Stimulated activated naive CD8-positive, alpha-beta T cell treated with anti-CD3 and anti-CD28 coated beads, Interleukin-15, Interleukin-2, amounts not matched to agents 100 U/mL and 50 U/mL, for 24 hours (primary cell): ENCODE results near the gene ARMC5.
"Not testable (repeated sequence)": the region's sequence is repeated elsewhere in the genome, so short reads cannot be mapped to it uniquely, and the experiment has no call there.

Experiments
- ATAC-seq: fragments of 150-1000 bp; cut with Tn5 transposase; one replicate; pipeline ENCODE4 v1.10.0; 2021
- DNase-seq: peaks from one replicate; pipeline ENCODE4 v3.0.0; 2021

ARMC5 gene

DNA sequence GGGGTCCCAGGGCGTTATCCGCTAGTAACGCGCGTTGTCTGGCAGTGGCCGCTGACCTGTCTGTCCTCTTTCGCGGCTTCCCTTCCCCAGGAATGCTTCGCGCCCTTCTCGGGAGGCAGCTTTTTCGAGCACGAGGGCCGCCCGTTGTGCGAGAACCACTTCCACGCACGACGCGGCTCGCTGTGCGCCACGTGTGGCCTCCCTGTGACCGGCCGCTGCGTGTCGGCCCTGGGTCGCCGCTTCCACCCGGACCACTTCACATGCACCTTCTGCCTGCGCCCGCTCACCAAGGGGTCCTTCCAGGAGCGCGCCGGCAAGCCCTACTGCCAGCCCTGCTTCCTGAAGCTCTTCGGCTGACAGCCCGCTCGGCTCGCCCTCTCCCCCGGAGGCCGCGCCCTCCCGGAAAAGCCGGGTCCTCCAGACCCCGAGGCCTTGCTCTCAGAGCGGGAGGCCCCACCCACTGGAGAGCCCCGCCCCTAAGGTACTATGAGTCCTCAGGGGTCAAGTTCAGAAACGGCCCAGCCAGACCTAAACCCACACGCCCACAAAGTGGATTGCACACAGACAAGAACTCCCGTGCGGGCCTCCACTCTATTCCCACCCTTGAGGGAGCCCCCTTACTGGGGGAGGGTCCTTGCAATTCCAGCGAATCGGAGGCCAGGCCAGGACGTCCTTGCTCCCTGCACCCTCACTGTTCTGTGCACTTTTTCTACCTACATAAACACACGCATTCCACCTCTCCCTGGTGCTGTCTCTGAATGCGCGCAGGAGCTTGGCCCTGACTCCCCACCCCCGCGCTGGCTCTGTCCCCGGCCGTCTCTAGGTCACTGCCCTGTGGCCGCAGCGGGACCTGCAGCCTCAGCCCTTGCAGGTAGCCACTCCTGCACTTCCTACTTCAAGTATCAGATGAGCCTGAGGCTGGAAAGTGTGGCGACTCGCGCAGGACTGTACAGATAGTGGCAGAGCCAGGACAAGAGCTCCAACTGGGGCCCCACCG, 18.2 kb downstream of the ARMC5 start:
- ATAC-seq (peak; percentile 29), DNase-seq (peak; percentile 66)

GRCh38 chr16:31478956-31479355, 19.7 kb downstream of the ARMC5 start:
- no peak for ATAC-seq
- no peak for DNase-seq

DNA sequence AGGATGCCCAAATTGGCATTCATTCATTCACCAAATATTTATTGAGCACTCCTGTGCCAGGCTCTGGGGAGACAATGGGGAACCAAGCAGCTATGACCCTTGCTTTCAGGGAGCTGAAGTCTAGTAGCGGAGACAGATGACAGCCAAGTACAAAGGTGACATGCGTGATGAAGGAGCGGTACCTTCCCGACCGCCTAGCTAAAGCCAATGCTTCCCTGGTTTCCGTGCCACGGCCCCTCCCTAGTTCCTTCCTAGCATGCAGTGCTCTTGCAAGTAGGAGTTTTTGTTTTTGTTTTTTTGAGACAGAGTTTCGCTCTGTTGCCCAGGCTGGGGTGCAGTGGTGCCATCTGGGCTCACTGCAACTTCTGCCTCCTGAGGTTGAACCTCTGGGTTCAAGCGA, 20.4 kb downstream of the ARMC5 start:
- ATAC-seq: no peak
- DNase-seq: no peak

DNA sequence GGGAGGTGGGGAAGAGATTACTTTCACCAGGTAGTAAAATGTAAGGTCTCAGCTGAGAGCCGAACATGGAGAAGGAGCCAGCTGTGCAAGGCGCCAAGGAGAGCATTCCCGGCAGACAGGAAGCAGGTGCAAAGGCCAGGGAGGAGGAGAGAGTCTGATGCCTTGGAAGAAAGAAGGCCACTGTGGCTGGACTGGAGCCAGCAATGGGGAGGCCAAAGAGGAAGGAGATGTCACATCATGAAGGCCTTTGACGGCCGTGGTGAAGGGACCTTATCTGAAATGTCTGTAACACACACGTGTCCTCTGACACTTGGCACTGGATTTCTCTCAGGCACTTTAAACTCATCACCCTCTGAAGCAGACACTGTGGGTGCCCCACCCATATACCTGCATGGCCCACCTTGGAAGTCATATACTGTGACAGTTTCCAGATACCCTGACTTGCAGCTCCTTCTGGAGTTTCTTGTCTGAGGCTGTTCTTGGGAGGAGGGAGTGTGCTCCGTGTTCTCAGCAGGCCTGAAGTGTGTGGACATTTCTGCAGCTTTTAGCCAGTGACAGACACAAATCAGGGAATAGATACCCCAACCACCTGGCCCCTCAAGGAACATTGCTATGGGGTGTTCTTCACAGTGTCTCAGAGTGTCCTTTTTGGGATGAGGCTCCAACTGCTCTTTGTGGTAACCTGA, 21.7 kb downstream of the ARMC5 start:
- DNase-seq (no peak), ATAC-seq (no peak)

GRCh38 chr16:31483081-31483480, 23.8 kb downstream of the ARMC5 start, which contains the start of gene SLC5A2:
TSS of gene SLC5A2 (plus strand) at chr16:31483123. CDS start at chr16:31483137, 14 bp downstream.
- ATAC-seq (no peak), DNase-seq (no peak)

DNA sequence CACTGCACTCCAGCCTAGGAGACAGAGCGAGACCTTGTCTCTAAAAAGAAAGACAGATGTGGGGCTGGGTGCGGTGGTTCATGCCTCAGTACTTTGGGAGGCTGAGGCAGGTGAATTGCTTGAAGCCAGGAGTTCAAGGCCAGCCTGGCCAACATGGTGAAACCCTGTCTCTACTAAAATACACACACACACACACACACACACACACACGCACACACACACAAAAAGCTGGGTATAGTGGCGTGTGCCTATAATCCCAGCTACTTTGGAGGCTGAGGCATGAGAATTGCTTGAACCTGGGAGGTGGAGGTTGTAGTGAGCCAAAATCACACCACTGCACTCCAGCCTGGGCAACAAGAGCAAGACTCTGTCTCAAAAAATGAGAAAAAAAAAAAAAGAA, 24.7 kb downstream of the ARMC5 start:
- not testable (repeated sequence) for ATAC-seq, DNase-seq

GRCh38 chr16:31484491-31485171, 25.3 kb downstream of the ARMC5 start:
- ATAC-seq: no peak
- DNase-seq: no peak

GRCh38 chr16:31485571-31485970, 26.3 kb downstream of the ARMC5 start:
- ATAC-seq: no peak

DNA sequence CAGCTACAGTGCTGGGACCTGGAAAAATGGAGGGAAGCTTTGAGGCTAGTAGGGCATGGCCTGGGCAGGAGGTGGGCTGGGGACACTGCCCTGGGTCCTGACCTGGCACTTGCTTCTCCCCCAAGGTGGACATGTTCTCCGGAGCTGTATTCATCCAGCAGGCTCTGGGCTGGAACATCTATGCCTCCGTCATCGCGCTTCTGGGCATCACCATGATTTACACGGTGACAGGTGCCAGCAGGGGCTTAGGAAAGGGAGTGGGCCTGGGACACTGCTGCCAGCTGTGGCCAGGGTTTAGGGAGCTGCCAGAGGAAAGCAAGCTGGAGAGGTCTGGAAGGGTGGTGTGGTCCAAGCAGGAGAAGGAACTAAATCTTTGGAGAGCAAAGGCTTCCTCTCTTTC, 26.7 kb downstream of the ARMC5 start:
- DNase-seq: no peak

More at GRCh38 chr16:31485571-31485970, 26.3 kb downstream of the ARMC5 start:
- no peak for DNase-seq

GRCh38 chr16:31487071-31487719, 27.9 kb downstream of the ARMC5 start:
- ATAC-seq (no peak), DNase-seq (no peak)

More for the DNA sequence above, 26.7 kb downstream of the ARMC5 start:
- no peak for ATAC-seq

GRCh38 chr16:31487720-31488467, 28.6 kb downstream of the ARMC5 start:
- DNase-seq (peak; percentile 65), ATAC-seq (peak; percentile 87)

DNA sequence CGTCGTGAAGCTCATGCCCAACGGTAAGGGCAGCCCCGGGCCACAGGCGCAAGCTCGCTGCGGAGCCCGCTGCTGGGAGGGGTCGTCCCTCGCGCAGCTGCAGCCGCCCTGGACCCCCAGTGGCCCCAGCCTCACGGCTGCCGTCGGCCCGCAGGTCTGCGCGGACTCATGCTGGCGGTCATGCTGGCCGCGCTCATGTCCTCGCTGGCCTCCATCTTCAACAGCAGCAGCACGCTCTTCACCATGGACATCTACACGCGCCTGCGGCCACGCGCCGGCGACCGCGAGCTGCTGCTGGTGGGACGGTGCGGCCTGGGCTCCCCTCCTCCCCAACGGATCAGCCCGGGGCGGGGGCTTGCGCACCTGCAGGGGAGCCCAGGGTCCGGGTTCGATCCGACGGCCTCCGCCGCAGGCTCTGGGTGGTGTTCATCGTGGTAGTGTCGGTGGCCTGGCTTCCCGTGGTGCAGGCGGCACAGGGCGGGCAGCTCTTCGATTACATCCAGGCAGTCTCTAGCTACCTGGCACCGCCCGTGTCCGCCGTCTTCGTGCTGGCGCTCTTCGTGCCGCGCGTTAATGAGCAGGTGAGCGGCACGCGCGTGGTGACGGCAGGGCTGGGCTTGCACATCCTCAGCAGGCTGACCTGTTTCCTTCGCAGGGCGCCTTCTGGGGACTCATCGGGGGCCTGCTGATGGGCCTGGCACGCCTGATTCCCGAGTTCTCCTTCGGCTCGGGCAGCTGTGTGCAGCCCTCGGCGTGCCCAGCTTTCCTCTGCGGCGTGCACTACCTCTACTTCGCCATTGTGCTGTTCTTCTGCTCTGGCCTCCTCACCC, 29.4 kb downstream of the ARMC5 start:
- no peak for DNase-seq
- no peak for ATAC-seq

GRCh38 chr16:31489298-31489564, 29.9 kb downstream of the ARMC5 start:
- no peak for DNase-seq
- no peak for ATAC-seq

- no peak for DNase-seq
- ATAC-seq: no peak
These were observed 30.6 kb downstream of the ARMC5 start for GRCh38 chr16:31489616-31490584.

- ATAC-seq (no peak), DNase-seq (no peak)
These were observed 32.6 kb downstream of the ARMC5 start for GRCh38 chr16:31491778-31492418.

- DNase-seq (no peak), ATAC-seq (no peak)
These were observed 34.3 kb downstream of the ARMC5 start for GRCh38 chr16:31493506-31494125.

- no peak for ATAC-seq
- no peak for DNase-seq
These were observed 37.4 kb downstream of the ARMC5 start for GRCh38 chr16:31496670-31497069.

GRCh38 chr16:31498493-31498892, 39.2 kb downstream of the ARMC5 start:
- no peak for ATAC-seq
- no peak for DNase-seq
